Measurements from ENCODE around the gene KAZALD1.

The KAZALD1 gene

DNA sequence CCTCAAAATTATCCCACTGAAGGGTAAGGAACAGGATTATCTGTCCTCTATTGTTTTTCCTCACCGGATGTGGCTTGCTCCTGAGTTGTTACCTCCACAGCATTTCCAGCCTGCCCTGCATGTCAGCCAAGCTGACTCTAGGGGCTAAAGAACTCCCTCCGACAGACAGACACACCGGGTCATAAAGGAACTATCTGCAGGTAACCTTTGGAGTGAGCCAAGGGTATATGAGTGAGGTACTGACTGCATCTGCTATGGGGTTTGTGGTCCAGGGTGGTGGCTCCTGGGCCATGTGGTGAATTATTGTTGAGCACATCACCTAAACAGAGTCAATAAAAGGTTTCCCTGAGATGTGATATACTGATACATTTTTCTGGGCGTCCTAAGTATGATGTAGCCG, 6.9 kb upstream of the KAZALD1 start:
- in situ Hi-C loops (cut with HindIII; ENCODE audit: low sequenced_read_pairs): no loop called here
- no peak for DNase-seq (ENCODE audit: low read depth)
- TF ChIP-seq, protein P1, sequence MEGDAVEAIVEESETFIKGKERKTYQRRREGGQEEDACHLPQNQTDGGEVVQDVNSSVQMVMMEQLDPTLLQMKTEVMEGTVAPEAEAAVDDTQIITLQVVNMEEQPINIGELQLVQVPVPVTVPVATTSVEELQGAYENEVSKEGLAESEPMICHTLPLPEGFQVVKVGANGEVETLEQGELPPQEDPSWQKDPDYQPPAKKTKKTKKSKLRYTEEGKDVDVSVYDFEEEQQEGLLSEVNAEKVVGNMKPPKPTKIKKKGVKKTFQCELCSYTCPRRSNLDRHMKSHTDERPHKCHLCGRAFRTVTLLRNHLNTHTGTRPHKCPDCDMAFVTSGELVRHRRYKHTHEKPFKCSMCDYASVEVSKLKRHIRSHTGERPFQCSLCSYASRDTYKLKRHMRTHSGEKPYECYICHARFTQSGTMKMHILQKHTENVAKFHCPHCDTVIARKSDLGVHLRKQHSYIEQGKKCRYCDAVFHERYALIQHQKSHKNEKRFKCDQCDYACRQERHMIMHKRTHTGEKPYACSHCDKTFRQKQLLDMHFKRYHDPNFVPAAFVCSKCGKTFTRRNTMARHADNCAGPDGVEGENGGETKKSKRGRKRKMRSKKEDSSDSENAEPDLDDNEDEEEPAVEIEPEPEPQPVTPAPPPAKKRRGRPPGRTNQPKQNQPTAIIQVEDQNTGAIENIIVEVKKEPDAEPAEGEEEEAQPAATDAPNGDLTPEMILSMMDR (IDR thresholded peaks at IDR 0.05; ENCODE audit: low read depth, low read length, missing control alignments): no peak
- H3K4me3 ChIP-seq (ENCODE audit: low read depth, low read length): no peak overlapping the region

DNA sequence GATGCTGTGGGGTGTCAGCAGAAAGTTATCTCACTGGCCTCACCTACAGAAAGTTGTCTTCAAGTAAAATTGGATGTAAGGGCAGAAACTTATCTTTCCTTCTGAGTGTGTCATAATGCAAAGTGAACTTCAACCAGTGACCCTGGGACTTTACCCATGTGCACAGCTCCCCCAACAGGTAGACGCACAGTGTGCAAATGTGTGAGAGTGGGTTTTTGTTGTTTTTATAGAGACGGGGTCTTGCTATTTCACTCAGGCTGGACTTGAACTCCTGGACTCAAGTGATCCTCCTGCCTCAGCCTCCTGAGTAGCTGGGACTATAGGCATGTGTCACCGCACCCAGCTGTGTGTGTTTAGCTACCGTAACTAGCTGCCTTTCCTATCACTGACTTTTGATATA, 6.4 kb upstream of the KAZALD1 start:
- no peak overlapping the region for H3K4me3 ChIP-seq (ENCODE audit: low read depth, low read length)
- in situ Hi-C loops (cut with HindIII; ENCODE audit: low sequenced_read_pairs): no loop called here
- TF ChIP-seq, protein P1 (IDR thresholded peaks at IDR 0.05; ENCODE audit: low read depth, low read length, missing control alignments): peak; percentile 16

DNA sequence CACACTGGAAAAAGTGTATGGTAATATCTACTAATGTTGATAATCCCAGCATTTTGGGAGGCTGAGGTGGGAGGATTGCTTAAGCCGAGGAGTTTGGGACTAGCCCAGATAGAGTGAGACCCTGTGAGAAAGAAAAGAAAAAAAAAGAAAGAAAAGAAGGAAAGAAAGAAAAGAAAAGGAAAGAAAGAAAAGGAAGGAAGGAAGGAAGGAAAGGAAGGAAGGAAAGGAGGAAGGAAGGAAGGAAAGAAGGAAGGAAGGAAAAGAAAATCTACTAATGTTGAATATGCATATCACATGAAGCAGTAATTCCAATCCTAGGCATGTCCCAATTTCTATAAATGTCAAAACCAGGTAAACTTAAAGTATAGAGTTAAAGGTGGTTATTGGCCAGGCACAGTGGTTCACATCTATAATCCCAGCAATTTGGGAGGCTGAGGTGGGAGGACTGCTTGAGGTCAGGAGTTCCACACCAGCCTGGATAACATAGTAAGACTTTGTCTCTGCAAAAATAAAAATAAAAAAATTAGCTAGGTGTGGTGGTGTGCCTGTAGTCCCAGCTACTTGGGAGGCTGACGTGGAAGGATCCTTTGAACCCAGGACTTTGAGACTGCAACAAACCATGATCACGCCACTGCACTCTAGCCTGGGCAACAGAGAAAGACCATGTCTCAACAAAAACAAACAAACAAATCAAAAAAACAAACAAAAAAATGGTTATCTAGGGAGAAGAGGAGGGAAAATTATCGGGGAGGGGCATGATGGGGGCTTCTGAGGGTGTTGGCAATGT, 5.2 kb upstream of the KAZALD1 start:
- no peak for DNase-seq (ENCODE audit: low read depth)
- TF ChIP-seq, protein P1 (IDR thresholded peaks at IDR 0.05; ENCODE audit: low read depth, low read length, missing control alignments): no peak
- no peak overlapping the region for H3K4me3 ChIP-seq (ENCODE audit: low read depth, low read length)
- in situ Hi-C loops (cut with HindIII; ENCODE audit: low sequenced_read_pairs): no loop called here

More for the DNA sequence above, 6.4 kb upstream of the KAZALD1 start:
- no peak for DNase-seq (ENCODE audit: low read depth)

DNA sequence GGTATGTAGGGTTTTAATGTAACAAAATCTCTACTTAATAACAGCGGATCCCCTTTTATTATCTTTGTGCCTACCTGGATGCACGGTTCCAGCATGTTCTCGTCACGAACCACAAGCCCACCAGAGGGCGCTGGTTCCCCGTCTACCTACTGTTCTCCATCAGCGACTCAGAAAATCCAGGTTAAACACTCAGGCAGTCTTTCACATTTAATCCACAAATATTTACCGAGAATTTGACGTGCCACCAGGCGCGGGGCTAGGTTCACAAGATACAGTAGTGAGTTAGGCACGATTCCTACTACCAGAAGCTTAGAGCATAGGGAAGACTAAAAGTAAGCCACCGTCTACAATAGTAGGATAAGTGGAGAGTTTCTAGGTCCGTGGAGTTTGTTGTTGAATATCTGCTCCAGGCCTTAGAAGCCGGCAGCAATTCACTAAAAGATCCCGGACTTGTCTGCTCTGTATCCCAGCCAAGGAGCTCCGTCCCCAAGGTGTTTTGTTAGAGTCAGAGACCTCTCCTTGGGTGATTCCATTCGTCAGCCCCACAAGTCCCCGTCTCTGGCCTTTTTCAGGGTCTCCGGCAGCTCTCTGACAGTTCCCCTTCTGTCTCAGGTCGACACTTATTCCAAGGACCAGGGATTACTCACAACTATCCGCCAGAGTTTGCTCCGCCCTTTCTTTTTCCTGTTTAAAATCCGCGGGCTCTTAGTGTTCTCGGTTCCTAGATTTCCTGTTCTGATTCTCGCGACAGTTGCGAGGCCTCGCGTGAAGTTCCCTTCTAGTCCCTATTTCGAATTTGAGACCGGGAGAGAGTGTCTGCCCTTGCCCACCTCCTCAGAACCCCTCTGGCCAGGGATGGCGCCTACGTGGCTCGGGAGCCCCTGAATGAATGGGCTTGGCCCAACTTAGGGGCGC, 1.5 kb upstream of the KAZALD1 start:
- H3K4me3 ChIP-seq (ENCODE audit: low read depth, low read length): peak overlapping the region; percentile 93
- in situ Hi-C loops (cut with HindIII; ENCODE audit: low sequenced_read_pairs): no loop called here
- TF ChIP-seq, protein P1 (IDR thresholded peaks at IDR 0.05; ENCODE audit: low read depth, low read length, missing control alignments): peak; percentile 93
- DNase-seq (ENCODE audit: low read depth): peak; percentile 87

DNA sequence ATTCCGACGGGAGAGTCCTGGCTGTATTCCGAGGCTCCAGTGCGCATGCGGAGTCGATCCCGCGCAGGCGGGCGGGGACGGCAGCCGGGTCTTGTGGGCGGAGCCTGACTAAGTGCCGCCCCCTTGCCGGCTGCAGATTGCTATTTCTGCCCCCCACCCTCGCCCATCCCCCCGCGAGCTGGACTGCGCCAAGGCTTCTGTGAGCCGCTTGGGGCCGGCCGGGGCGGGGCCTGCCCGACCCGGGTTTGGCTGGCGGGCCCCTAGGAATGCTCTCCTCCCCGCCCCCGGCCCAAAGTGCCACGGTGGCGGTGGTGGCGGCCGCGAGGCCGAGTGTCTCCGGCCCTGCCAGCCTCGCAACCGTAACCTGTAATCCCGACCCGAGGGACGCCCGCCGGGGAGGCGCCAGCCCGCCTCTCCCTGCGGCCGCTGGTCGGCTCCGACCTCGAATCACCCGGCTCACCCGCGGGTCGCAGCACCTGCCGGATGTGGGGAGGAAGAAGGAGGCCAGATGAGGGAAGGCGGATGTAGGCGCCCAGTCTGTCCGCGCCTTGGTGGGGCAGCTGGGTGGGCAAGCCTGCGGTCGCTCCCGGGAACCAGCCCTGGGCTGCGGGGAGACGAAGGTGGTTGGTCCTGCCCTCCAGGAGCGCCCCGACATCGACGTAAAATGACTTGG, 702 bp upstream of the KAZALD1 start:
- peak; percentile 56 for DNase-seq (ENCODE audit: low read depth)
- TF ChIP-seq, protein P1 (IDR thresholded peaks at IDR 0.05; ENCODE audit: low read depth, low read length, missing control alignments): no peak
- peak overlapping the region; percentile 93 for H3K4me3 ChIP-seq (ENCODE audit: low read depth, low read length)
- in situ Hi-C loops (cut with HindIII; ENCODE audit: low sequenced_read_pairs): no loop called here
